HG02571 (cell line): ENCODE results near the gene SKI.

ENCODE experiments used
- ATAC-seq: cut with Tn5 transposase; IDR thresholded peaks from one replicate; pipeline ENCODE4 v1.9.1; 2021; ENCODE audit warnings: mild to moderate bottlenecking, moderate library complexity; ENCODE audit not compliant: unreplicated experiment

Gene SKI

GRCh38 chr1:2193514-2194281 is 34.4 kb upstream of the SKI start:
- ATAC-seq = no peak

GRCh38 chr1:2194319-2194897 is 33.7 kb upstream of the SKI start, which contains the start of gene FAAP20:
FAAP20 (minus strand) TSS chr1:2194772; CDS start chr1:2194749, 23 bp downstream.
- peak; percentile 48 for ATAC-seq

GRCh38 chr1:2194898-2195673 is 33.0 kb upstream of the SKI start:
- ATAC-seq = peak; percentile 61

- no peak for ATAC-seq
Measured at GRCh38 chr1:2195785-2196184, 32.3 kb upstream of the SKI start.

GRCh38 chr1:2196901-2197638 is 31.0 kb upstream of the SKI start:
- no peak for ATAC-seq

- no peak for ATAC-seq
Measured at GRCh38 chr1:2197707-2198165, 30.4 kb upstream of the SKI start.

GRCh38 chr1:2198571-2198970 is 29.5 kb upstream of the SKI start:
- ATAC-seq = no peak

GRCh38 chr1:2199042-2199810 is 28.9 kb upstream of the SKI start:
- no peak for ATAC-seq

- no peak for ATAC-seq
Measured at GRCh38 chr1:2200308-2200943, 27.7 kb upstream of the SKI start.

GRCh38 chr1:2201062-2201461 is 27.1 kb upstream of the SKI start:
- ATAC-seq = no peak

GRCh38 chr1:2202008-2202575 is 26.0 kb upstream of the SKI start:
- ATAC-seq = no peak

- no peak for ATAC-seq
Measured at GRCh38 chr1:2202843-2203601, 25.1 kb upstream of the SKI start.

GRCh38 chr1:2203671-2204414 is 24.3 kb upstream of the SKI start:
- no peak for ATAC-seq

GRCh38 chr1:2204415-2205190 is 23.5 kb upstream of the SKI start:
- no peak for ATAC-seq

GRCh38 chr1:2205191-2205952 is 22.7 kb upstream of the SKI start:
- ATAC-seq = peak; percentile 66

GRCh38 chr1:2206813-2207487 is 21.2 kb upstream of the SKI start:
- ATAC-seq = no peak
